HepG2 (cell line): ENCODE measurements around the gene RIIAD1. TPM values are rescaled to one million over a fixed set of nuclear protein-coding genes. Genes with fewer than 3 reads are reported as not detected.

ENCODE experiments used
- ATAC-seq: fragments of 200-7000 bp; cut with Tn5 transposase; 3 replicates; pipeline ENCODE4 v1.9.1; 2020; ENCODE audit warnings: mild to moderate bottlenecking, moderate library complexity
- BruUV-seq: library from RNA; stranded (reverse); fragments of 400-500 nt; replicated peaks from 2 replicates; lab custom pipeline; 2021; lab: Mats Ljungman, UMichigan
- CTCF ChIA-PET: fragments of 300-600 bp; formaldehyde crosslinking; extraction: SDS; loops from one replicate; lab custom pipeline; 2021; ENCODE audit warnings: low total read pairs, inconsistent platforms, low intra/inter-chr PET ratio; lab: Yijun Ruan, JAX
- POLR2A ChIA-PET: fragments of 350-600 bp; sonication (Branson Sonifier 250); formaldehyde crosslinking; loops from one replicate; lab custom pipeline; 2020; ENCODE audit warnings: antibody characterized with exemption, inconsistent platforms; lab: Yijun Ruan, JAX
- DNase-seq: peaks from one replicate; pipeline ENCODE4 v3.0.0-alpha.2; 2015; ENCODE audit warnings: low spot score
- FAIRE-seq: peaks from 3 replicates; lab custom pipeline; 2011; peaks lifted over from hg19 to GRCh38; lab: Jason Lieb, UNC
- H2AFZ ChIP-seq: one replicate; pipeline ENCODE4 v1.6.1; 2011; ENCODE audit warnings: low read length, inconsistent platforms
- H3K27ac ChIP-seq: fragments of 300-600 bp; 3 replicates; pipeline ENCODE4 v1.8.0; 2011; ENCODE audit warnings: mixed run types, mild to moderate bottlenecking, mixed read lengths, low read length, inconsistent platforms; ENCODE audit not compliant: insufficient read depth; ENCODE audit errors: extremely low read length
- H3K27me3 ChIP-seq, 2 experiments: fragments of 200-600 bp in 1 of 2; 2 replicates in 1 of 2; 3 replicates in 1 of 2; pipeline versions ENCODE4 v1.6.0 to v1.8.0; 2011; ENCODE audit warnings: low read length in 2 of 2, mild to moderate bottlenecking in 2 of 2, moderate library complexity in 2 of 2, inconsistent platforms in 1 of 2; ENCODE audit not compliant: insufficient read depth in 2 of 2, control insufficient read depth in 1 of 2
- H3K36me3 ChIP-seq, 2 experiments: fragments of 200-600 bp in 1 of 2; replicated peaks in 1 of 2; 2 replicates in 1 of 2; 3 replicates in 1 of 2; pipeline versions ENCODE4 v1.5.1 to v1.8.0; 2011; ENCODE audit warnings: low read length in 2 of 2, inconsistent platforms in 1 of 2; ENCODE audit not compliant: insufficient read depth in 2 of 2, control insufficient read depth in 1 of 2
- H3K4me1 ChIP-seq: 2 replicates; pipeline ENCODE4 v1.5.1; 2012; ENCODE audit warnings: low read length, inconsistent platforms; ENCODE audit not compliant: insufficient read depth
- H3K4me2 ChIP-seq: 2 replicates; pipeline ENCODE4 v1.6.0; 2011; ENCODE audit warnings: low read depth, low read length, inconsistent platforms
- H3K4me3 ChIP-seq, 3 experiments: fragments of 200-600 bp in 1 of 3; sonication (generic), shearing (Covaris generic) in 1 of 3; replicated peaks in 1 of 3; 2 replicates each; pipeline ENCODE4 v1.5.1; 2011 to 2016; ENCODE audit warnings: low read length in 3 of 3, inconsistent platforms in 2 of 3, low read depth in 2 of 3, mild to moderate bottlenecking in 2 of 3, control low read depth in 1 of 3, mixed read lengths in 1 of 3; ENCODE audit not compliant: insufficient read depth in 1 of 3
- H3K79me2 ChIP-seq: one replicate; pipeline ENCODE4 v1.6.1; 2011; ENCODE audit warnings: low read length, inconsistent platforms; ENCODE audit not compliant: insufficient read depth
- H3K9ac ChIP-seq: 2 replicates; pipeline ENCODE4 v1.6.0; 2011; ENCODE audit warnings: mild to moderate bottlenecking, low read depth, low read length, inconsistent platforms; ENCODE audit not compliant: insufficient read depth
- H3K9me3 ChIP-seq: 2 replicates; pipeline ENCODE4 v1.5.1; 2012; ENCODE audit warnings: mild to moderate bottlenecking, low read length
- H4K20me1 ChIP-seq: 2 replicates; pipeline ENCODE4 v1.6.0; 2011; ENCODE audit warnings: inconsistent platforms, mild to moderate bottlenecking, low read length, moderate library complexity; ENCODE audit not compliant: insufficient read depth
- AKAP8 ChIP-seq: sonication (generic); formaldehyde crosslinking; IDR thresholded peaks from 2 replicates; pipeline ENCODE4 v1.5.1; 2020; ENCODE audit warnings: mild to moderate bottlenecking, missing genetic modification reagents
- CC2D1A ChIP-seq: sonication (generic); formaldehyde crosslinking; IDR thresholded peaks from 2 replicates; pipeline ENCODE4 v1.8.1; 2023; ENCODE audit warnings: mild to moderate bottlenecking, missing genetic modification reagents
- ETV6 ChIP-seq: sonication (generic); formaldehyde crosslinking; conservative IDR thresholded peaks from 2 replicates; pipeline ENCODE4 v1.4.0; 2020; ENCODE audit warnings: missing genetic modification reagents
- FOXC1 ChIP-seq: sonication (generic); formaldehyde crosslinking; IDR thresholded peaks from 2 replicates; pipeline ENCODE4 v1.8.0; 2022; ENCODE audit warnings: mild to moderate bottlenecking, missing genetic modification reagents, borderline replicate concordance
- FOXP4 ChIP-seq: sonication (generic); formaldehyde crosslinking; IDR thresholded peaks from 2 replicates; pipeline ENCODE4 v1.4.0; 2020; ENCODE audit warnings: missing genetic modification reagents
- HNF4A ChIP-seq: sonication (generic); formaldehyde crosslinking; IDR thresholded peaks from 2 replicates; pipeline ENCODE4 v1.4.0; 2020; ENCODE audit warnings: missing genetic modification reagents
- MIXL1 ChIP-seq: IDR thresholded peaks from 2 replicates; pipeline ENCODE4 v1.6.1; 2016
- NR2F1 ChIP-seq, 2 experiments: fragments of 450-650 bp in 1 of 2; formaldehyde crosslinking in 1 of 2; IDR thresholded peaks; 2 replicates each; pipeline versions ENCODE4 v1.5.0 to v1.6.1; 2016 to 2020; ENCODE audit warnings: mild to moderate bottlenecking in 1 of 2, missing compliant biosample characterization in 1 of 2, missing genetic modification reagents in 1 of 2, moderate library complexity in 1 of 2
- PCBP2 ChIP-seq: fragments of 200-400 bp; formaldehyde crosslinking; optimal IDR thresholded peaks from 2 replicates; pipeline ENCODE3; 2018; ENCODE audit warnings: low read length, low read depth; ENCODE audit not compliant: poor library complexity, severe bottlenecking
- POGZ ChIP-seq: sonication (generic); formaldehyde crosslinking; IDR thresholded peaks from 2 replicates; pipeline ENCODE4 v1.4.0; 2020; ENCODE audit warnings: mild to moderate bottlenecking, missing genetic modification reagents
- TBX2 ChIP-seq: sonication (generic); formaldehyde crosslinking; IDR thresholded peaks from 2 replicates; pipeline ENCODE4 v1.5.0; 2020; ENCODE audit warnings: missing genetic modification reagents, mild to moderate bottlenecking, borderline replicate concordance
- TEF ChIP-seq: sonication (generic); formaldehyde crosslinking; IDR thresholded peaks from 2 replicates; pipeline ENCODE4 v1.5.0; 2020; ENCODE audit warnings: missing genetic modification reagents
- ZBTB7A ChIP-seq: sonication (generic); formaldehyde crosslinking; IDR thresholded peaks from 2 replicates; pipeline ENCODE4 v1.8.0; 2022; ENCODE audit warnings: mild to moderate bottlenecking, missing genetic modification reagents
- ZGPAT ChIP-seq: IDR thresholded peaks from 2 replicates; pipeline ENCODE4 v1.6.1; 2016; ENCODE audit warnings: mild to moderate bottlenecking
- ZNF530 ChIP-seq: sonication (generic); formaldehyde crosslinking; IDR thresholded peaks from 2 replicates; pipeline ENCODE4 v1.5.0; 2020; ENCODE audit warnings: low read depth, mild to moderate bottlenecking, missing genetic modification reagents
- ZNF780A ChIP-seq: sonication (generic); formaldehyde crosslinking; IDR thresholded peaks from 2 replicates; pipeline ENCODE4 v1.8.0; 2022; ENCODE audit warnings: mild to moderate bottlenecking, missing genetic modification reagents, moderate library complexity
- WGBS: methylation state at CpG from one replicate; pipeline ENCODE4 v1.1.6; 2017; ENCODE audit warnings: low lambda C conversion rate; 5-methylcytosine and 5-hydroxymethylcytosine counted together
- in situ Hi-C: cut with HindIII; loops from 2 replicates; pipeline ENCODE4 v1.10.0; 2017; ENCODE audit warnings: low pct_unique_long_range_greater_than_20kb; ENCODE audit not compliant: extremely low pct_ligation_motif_present
- intact Hi-C: fragments of 100-400 bp; cut with micrococcal nuclease; formaldehyde crosslinking; loops from one replicate; pipeline ENCODE4 v1.10.0; 2022; ENCODE audit not compliant: unreplicated experiment
- polyA plus RNA-seq, 8 experiments: library from polyadenylated mRNA; depleted of rRNA in 3 of 8; stranded (reverse) in 7 of 8; unstranded in 1 of 8; fragments of >200 nt; fragmentation: Illumina TruSeq in 4 of 8; extraction: Trizol in 4 of 8; gene quantifications; 2 replicates each; pipeline versions ENCODE4 v1.2.1 to v1.2.3, GENCODE V29; 2011 to 2016; ENCODE audit warnings: low read depth in 4 of 8, missing spikeins in 1 of 8, mixed read lengths in 1 of 8; ENCODE audit not compliant: insufficient read depth in 1 of 8
- total RNA-seq, 5 experiments: library from RNA; depleted of rRNA; stranded (reverse); fragments of >200 nt; fragmentation: Illumina TruSeq; extraction: Trizol; gene quantifications; 2 replicates each; pipeline ENCODE4 v1.2.3, GENCODE V29; 2016; ENCODE audit warnings: low read depth in 1 of 5
- TF ChIP-seq, protein P1 (sequence below): sonication (generic); formaldehyde crosslinking; IDR thresholded peaks from 2 replicates; pipeline ENCODE4 v1.4.0; 2020; ENCODE audit warnings: missing genetic modification reagents, mild to moderate bottlenecking, borderline replicate concordance

Gene RIIAD1
- total and polyA plus RNA-seq, 2 of the 13 experiments (the other 11 are each of a cell fraction or from before 2014, with no cell fraction given) = not detected

- no peak for TF ChIP-seq AKAP8 (CRISPR knock-in tag)
- no peak for TF ChIP-seq CC2D1A (CRISPR knock-in tag)
- 0 out of 2 replicates have a peak, but pooled peaks have one; percentile 29 for TF ChIP-seq ZBTB7A
- TF ChIP-seq NR2F1 (CRISPR knock-in tag; IDR thresholded peaks at IDR 0.05) = peak; percentile 47 to 82; a peak in 3 of 4 replicates
- TF ChIP-seq ETV6 (CRISPR knock-in tag) = no peak
- TF ChIP-seq ZNF780A (CRISPR knock-in tag) = no peak
- peak; percentile 31; the same call in 1 of the 2 replicates for TF ChIP-seq HNF4A (CRISPR knock-in tag)
- TF ChIP-seq FOXC1 (CRISPR knock-in tag) = no peak
- no peak for TF ChIP-seq PCBP2
- peak; percentile 32; the same call in 1 of the 2 replicates for TF ChIP-seq POGZ (CRISPR knock-in tag)
- TF ChIP-seq ZNF530 = no peak
- TF ChIP-seq MIXL1 (CRISPR knock-in tag) = no peak
- TF ChIP-seq, all 625 proteins: peak for 47
These were observed 17.5 kb upstream of the RIIAD1 start (continued) for GRCh38 chr1:151703813-151704212.

- Histone ChIP-seq H3K9ac (no peak overlapping the region), H3K4me3 (peak overlapping the region in 2 of 3 experiments; percentile 10 to 48; a peak in 3 of 6 replicates), H4K20me1 (no peaks in the 10 kb centered on the region), H3K27ac (no peak overlapping the region), H3K27me3 (no peaks in the 10 kb centered on the region), H3K79me2 (no peaks in the 10 kb centered on the region), H3K36me3 (peaks cover 2 to 7% of the 10 kb centered on the region in 2 experiments; a peak in 1 of 5 replicates), H3K4me1 (peaks cover 55% of the 10 kb centered on the region), H3K9me3 (no peaks in the 10 kb centered on the region), H2AFZ (no peak overlapping the region), H3K4me2 (peak overlapping the region; percentile 69)
- BruUV-seq = no TSS peak
- in situ Hi-C loops (no loop called here), intact Hi-C loops (no loop called here)
- WGBS = 63% methylated on average over 4 of the region's 4 CpGs
- CTCF ChIA-PET = no interaction called here
- TF ChIP-seq, protein P1, sequence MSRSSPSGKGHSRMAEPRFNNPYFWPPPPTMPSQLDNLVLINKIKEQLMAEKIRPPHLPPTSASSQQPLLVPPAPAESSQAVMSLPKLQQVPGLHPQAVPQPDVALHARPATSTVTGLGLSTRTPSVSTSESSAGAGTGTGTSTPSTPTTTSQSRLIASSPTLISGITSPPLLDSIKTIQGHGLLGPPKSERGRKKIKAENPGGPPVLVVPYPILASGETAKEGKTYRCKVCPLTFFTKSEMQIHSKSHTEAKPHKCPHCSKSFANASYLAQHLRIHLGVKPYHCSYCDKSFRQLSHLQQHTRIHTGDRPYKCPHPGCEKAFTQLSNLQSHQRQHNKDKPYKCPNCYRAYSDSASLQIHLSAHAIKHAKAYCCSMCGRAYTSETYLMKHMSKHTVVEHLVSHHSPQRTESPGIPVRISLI = no peak
- TF ChIP-seq TBX2 (CRISPR knock-in tag) (0 out of 2 replicates have a peak, but pooled peaks have one; percentile 29), FOXP4 (peak; percentile 5; the same call in 1 of the 2 replicates), ZGPAT (CRISPR knock-in tag) (0 out of 2 replicates have a peak, but pooled peaks have one; percentile 4), TEF (no peak)
- FAIRE-seq (no peak), ATAC-seq (peak; percentile 12), DNase-seq (no peak)
- POLR2A ChIA-PET = no interaction called here
These were observed 17.1 kb upstream of the RIIAD1 start for GRCh38 chr1:151704246-151704645.
